Neuronal stem cell (in vitro differentiated cells): ENCODE results near the gene KDM1B.

Experiments used
- DNase-seq: peaks from one replicate; pipeline ENCODE4 v3.0.0-alpha.2; 2013; ENCODE audit warnings: low spot score
- H2AFZ ChIP-seq: one replicate; pipeline ENCODE4 v1.6.1; 2013; ENCODE audit warnings: mild to moderate bottlenecking, low read length, inconsistent platforms
- H2AK5ac ChIP-seq: 2 replicates; pipeline ENCODE4 v1.6.1; 2013; ENCODE audit warnings: low read depth, mild to moderate bottlenecking, inconsistent platforms, low read length, moderate library complexity, mixed read lengths
- H2BK120ac ChIP-seq: 2 replicates; pipeline ENCODE4 v1.6.1; 2013; ENCODE audit warnings: low read depth, mild to moderate bottlenecking, inconsistent platforms, low read length, moderate library complexity, mixed read lengths
- H2BK12ac ChIP-seq: one replicate; pipeline ENCODE4 v1.6.1; 2013; ENCODE audit warnings: low read length, inconsistent platforms
- H2BK15ac ChIP-seq: 2 replicates; pipeline ENCODE4 v1.6.1; 2013; ENCODE audit warnings: mild to moderate bottlenecking, low read length, inconsistent platforms, mixed read lengths
- H2BK5ac ChIP-seq: one replicate; pipeline ENCODE4 v1.6.1; 2013; ENCODE audit warnings: inconsistent platforms, mild to moderate bottlenecking, low read length, moderate library complexity
- H3K14ac ChIP-seq: one replicate; pipeline ENCODE4 v1.6.1; 2013; ENCODE audit warnings: low read length, inconsistent platforms
- H3K18ac ChIP-seq: 2 replicates; pipeline ENCODE4 v1.6.1; 2013; ENCODE audit warnings: low read length, inconsistent platforms
- H3K23ac ChIP-seq: 2 replicates; pipeline ENCODE4 v1.6.1; 2013; ENCODE audit warnings: low read depth, mild to moderate bottlenecking, mixed read lengths, low read length, inconsistent platforms; ENCODE audit not compliant: poor library complexity
- H3K27ac ChIP-seq: replicated peaks from 3 replicates; pipeline ENCODE4 v1.5.1; 2013; ENCODE audit warnings: low read length, inconsistent platforms
- H3K27me3 ChIP-seq, 3 experiments: 2 replicates each; pipeline ENCODE4 v1.6.1; 2013; ENCODE audit warnings: low read length in 3 of 3, mild to moderate bottlenecking in 2 of 3, inconsistent platforms in 1 of 3, low read depth in 1 of 3, mixed read lengths in 1 of 3, moderate library complexity in 1 of 3; ENCODE audit not compliant: control insufficient read depth in 3 of 3, insufficient read depth in 3 of 3
- H3K36me3 ChIP-seq, 2 donors: replicated peaks in 1 of 2; 2 replicates each; pipeline ENCODE4 v1.6.1; 2013; ENCODE audit warnings: low read length in 2 of 2; ENCODE audit not compliant: control insufficient read depth in 2 of 2, insufficient read depth in 2 of 2
- H3K4ac ChIP-seq: 2 replicates; pipeline ENCODE4 v1.6.1; 2013; ENCODE audit warnings: inconsistent platforms, mild to moderate bottlenecking, low read length, moderate library complexity
- H3K4me1 ChIP-seq, 2 donors: 1 replicate in 1 of 2; 2 replicates in 1 of 2; pipeline ENCODE4 v1.6.1; 2013; ENCODE audit warnings: low read length in 2 of 2, low read depth in 1 of 2; ENCODE audit not compliant: control insufficient read depth in 2 of 2, insufficient read depth in 1 of 2
- H3K4me2 ChIP-seq: one replicate; pipeline ENCODE4 v1.6.1; 2013; ENCODE audit warnings: mild to moderate bottlenecking, low read length, inconsistent platforms; ENCODE audit not compliant: insufficient read depth, poor library complexity, severe bottlenecking
- H3K4me3 ChIP-seq, 2 donors: 2 replicates each; pipeline ENCODE4 v1.5.1; 2013; ENCODE audit warnings: low read length in 2 of 2, mild to moderate bottlenecking in 2 of 2, inconsistent platforms in 1 of 2, moderate library complexity in 1 of 2
- H3K79me1 ChIP-seq: one replicate; pipeline ENCODE4 v1.6.1; 2013; ENCODE audit warnings: low read depth, mild to moderate bottlenecking, inconsistent platforms, low read length, moderate library complexity
- H3K9ac ChIP-seq: one replicate; pipeline ENCODE4 v1.6.1; 2013; ENCODE audit warnings: mild to moderate bottlenecking, low read depth, low read length, inconsistent platforms; ENCODE audit not compliant: poor library complexity
- H3K9me3 ChIP-seq, 2 donors: replicated peaks in 1 of 2; 2 replicates each; pipeline versions ENCODE3 to v1.6.1; 2013; ENCODE audit warnings: low read length in 2 of 2, mild to moderate bottlenecking in 2 of 2, inconsistent platforms in 1 of 2, low read depth in 1 of 2, mixed read lengths in 1 of 2, moderate library complexity in 1 of 2; ENCODE audit not compliant: control insufficient read depth in 2 of 2, insufficient read depth in 1 of 2
- H4K8ac ChIP-seq: one replicate; pipeline ENCODE4 v1.6.1; 2013; ENCODE audit warnings: low read depth, mild to moderate bottlenecking, inconsistent platforms, low read length, moderate library complexity
- H4K91ac ChIP-seq: one replicate; pipeline ENCODE4 v1.6.1; 2013; ENCODE audit warnings: low read length, low read depth, mild to moderate bottlenecking, inconsistent platforms; ENCODE audit not compliant: poor library complexity
- WGBS, 2 donors: extraction: QIAGEN DNeasy Blood & Tissue Kit; methylation state at CpG; one replicate each; pipeline ENCODE4 v1.1.7; 2013; ENCODE audit warnings: missing lambda C conversion rate in 2 of 2, mixed read lengths in 1 of 2; ENCODE audit not compliant: insufficient read length in 2 of 2, insufficient replicate concordance in 1 of 2; ENCODE audit errors: extremely low coverage in 2 of 2; 5-methylcytosine and 5-hydroxymethylcytosine counted together

KDM1B gene

GRCh38 chr6:18268066-18268465 is 112.8 kb downstream of the KDM1B start:
- H3K79me1 ChIP-seq = no peaks in the 10 kb centered on the region
- peaks cover 0 to 3% of the 10 kb centered on the region in 2 donors for H3K36me3 ChIP-seq
- no peak overlapping the region for H2AK5ac ChIP-seq
- no peak overlapping the region for H2BK5ac ChIP-seq
- H2BK12ac ChIP-seq = no peak overlapping the region
- no peak overlapping the region for H4K8ac ChIP-seq
- H3K23ac ChIP-seq = no peak overlapping the region
- no peak overlapping the region for H3K4me3 ChIP-seq
- H2AFZ ChIP-seq = no peak overlapping the region
- H3K14ac ChIP-seq = no peak overlapping the region
- no peak overlapping the region for H3K9ac ChIP-seq
- no peak overlapping the region for H3K18ac ChIP-seq
- no peak overlapping the region for H3K27ac ChIP-seq
- H2BK120ac ChIP-seq = no peak overlapping the region
- H4K91ac ChIP-seq = no peak overlapping the region
- no peaks in the 10 kb centered on the region for H3K9me3 ChIP-seq
- H3K4ac ChIP-seq = no peak overlapping the region
- no peak overlapping the region for H3K4me2 ChIP-seq
- H3K27me3 ChIP-seq = no peaks in the 10 kb centered on the region
- H3K4me1 ChIP-seq = peaks cover 2 to 5% of the 10 kb centered on the region in 2 donors
- no CpG with 5 or more reads among the region's 4 CpGs for WGBS, 2 donors
- no peak overlapping the region for H2BK15ac ChIP-seq
- DNase-seq = no peak

GRCh38 chr6:18269253-18269652 is 114.0 kb downstream of the KDM1B start:
- no peak overlapping the region for H3K4me2 ChIP-seq
- H2BK5ac ChIP-seq = no peak overlapping the region
- no peak overlapping the region for H3K4me3 ChIP-seq
- no peak for DNase-seq
- H3K14ac ChIP-seq = no peak overlapping the region
- peaks cover 2 to 5% of the 10 kb centered on the region in 2 donors for H3K4me1 ChIP-seq
- no CpG with 5 or more reads among the region's 3 CpGs for WGBS, 2 donors
- H4K91ac ChIP-seq = no peak overlapping the region
- H3K27ac ChIP-seq = no peak overlapping the region
- H2AFZ ChIP-seq = peak overlapping the region; percentile 15
- no peaks in the 10 kb centered on the region for H3K9me3 ChIP-seq
- no peak overlapping the region for H2BK15ac ChIP-seq
- H2BK120ac ChIP-seq = no peak overlapping the region
- no peak overlapping the region for H3K9ac ChIP-seq
- no peak overlapping the region for H2AK5ac ChIP-seq
- no peak overlapping the region for H4K8ac ChIP-seq
- no peaks in the 10 kb centered on the region for H3K36me3 ChIP-seq
- H3K23ac ChIP-seq = no peak overlapping the region
- H2BK12ac ChIP-seq = no peak overlapping the region
- H3K18ac ChIP-seq = no peak overlapping the region
- no peaks in the 10 kb centered on the region for H3K79me1 ChIP-seq
- H3K4ac ChIP-seq = no peak overlapping the region
- H3K27me3 ChIP-seq = no peaks in the 10 kb centered on the region

GRCh38 chr6:18269717-18270116 is 114.5 kb downstream of the KDM1B start:
- Histone ChIP-seq H3K9ac (no peak overlapping the region), H4K8ac (no peak overlapping the region), H3K23ac (no peak overlapping the region), H3K27me3 (peaks cover 0 to under 1% (median 0%) of the 10 kb centered on the region in 3 experiments), H2BK5ac (no peak overlapping the region), H2BK12ac (no peak overlapping the region), H2AFZ (peak overlapping the region; percentile 15), H3K36me3 (no peaks in the 10 kb centered on the region), H3K4me3 (no peak overlapping the region), H3K9me3 (no peaks in the 10 kb centered on the region), H3K79me1 (no peaks in the 10 kb centered on the region), H3K4me1 (peaks cover 2 to 5% of the 10 kb centered on the region in 2 donors), H3K4me2 (no peak overlapping the region), H3K4ac (no peak overlapping the region), H3K14ac (no peak overlapping the region), H4K91ac (no peak overlapping the region), H2BK120ac (no peak overlapping the region), H2AK5ac (no peak overlapping the region), H3K18ac (no peak overlapping the region), H2BK15ac (no peak overlapping the region), H3K27ac (no peak overlapping the region)
- no CpG with 5 or more reads among the region's 10 CpGs for WGBS, 2 donors
- DNase-seq = no peak

GRCh38 chr6:18270216-18270615 is 115.0 kb downstream of the KDM1B start:
- Histone ChIP-seq H2BK15ac (no peak overlapping the region), H3K14ac (no peak overlapping the region), H2BK120ac (no peak overlapping the region), H2AK5ac (no peak overlapping the region), H2AFZ (no peak overlapping the region), H3K27ac (no peak overlapping the region), H3K23ac (no peak overlapping the region), H4K8ac (no peak overlapping the region), H3K4me1 (peaks cover 0 to 4% of the 10 kb centered on the region in 2 donors), H2BK12ac (no peak overlapping the region), H3K27me3 (peaks cover 0 to 5% (median 0%) of the 10 kb centered on the region in 3 experiments), H3K4me3 (no peak overlapping the region), H3K79me1 (no peaks in the 10 kb centered on the region), H3K4me2 (no peak overlapping the region), H3K36me3 (no peaks in the 10 kb centered on the region), H4K91ac (no peak overlapping the region), H2BK5ac (no peak overlapping the region), H3K18ac (no peak overlapping the region), H3K9me3 (no peaks in the 10 kb centered on the region), H3K4ac (no peak overlapping the region), H3K9ac (no peak overlapping the region)
- DNase-seq = no peak
- WGBS, 2 donors = no CpG with 5 or more reads among the region's 4 CpGs
